ENCODE data around the gene TUBB1. TPM values are rescaled to one million over a fixed set of nuclear protein-coding genes. Genes with fewer than 3 reads are reported as not detected.
"Not testable (repeated sequence)": the region's sequence is repeated elsewhere in the genome, so short reads cannot be mapped to it uniquely, and the experiment has no call there.

Gene TUBB1
- total RNA-seq, 4 donors from 2014 or later = 0.17 TPM; not detected in 3

DNA sequence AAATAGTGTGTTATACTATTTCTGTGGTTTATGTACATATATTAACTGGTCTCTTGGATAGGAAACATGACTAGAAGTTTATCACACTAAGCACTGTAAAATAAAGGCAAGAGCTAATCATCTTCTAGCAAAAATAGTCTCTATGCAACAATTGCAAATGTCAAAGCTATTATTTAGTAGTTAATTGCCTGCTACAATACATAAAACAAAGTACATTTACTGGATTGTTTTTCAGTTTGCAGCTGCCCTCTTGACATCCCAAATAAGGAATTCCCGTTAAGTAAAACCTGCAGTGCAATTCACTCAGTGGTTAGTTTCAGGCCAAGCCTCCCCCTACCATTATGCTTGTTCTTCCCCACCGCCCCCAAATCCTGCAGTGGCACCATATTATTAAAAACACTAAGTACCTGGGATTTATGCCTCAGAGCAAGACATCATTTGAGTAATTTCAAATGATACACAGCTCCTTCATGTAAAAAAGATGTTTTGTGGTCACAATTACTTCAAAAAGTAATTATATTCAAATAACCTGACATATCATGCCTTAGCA, 14.5 kb downstream of the TUBB1 start:
- TF ChIP-seq, protein P1, sequence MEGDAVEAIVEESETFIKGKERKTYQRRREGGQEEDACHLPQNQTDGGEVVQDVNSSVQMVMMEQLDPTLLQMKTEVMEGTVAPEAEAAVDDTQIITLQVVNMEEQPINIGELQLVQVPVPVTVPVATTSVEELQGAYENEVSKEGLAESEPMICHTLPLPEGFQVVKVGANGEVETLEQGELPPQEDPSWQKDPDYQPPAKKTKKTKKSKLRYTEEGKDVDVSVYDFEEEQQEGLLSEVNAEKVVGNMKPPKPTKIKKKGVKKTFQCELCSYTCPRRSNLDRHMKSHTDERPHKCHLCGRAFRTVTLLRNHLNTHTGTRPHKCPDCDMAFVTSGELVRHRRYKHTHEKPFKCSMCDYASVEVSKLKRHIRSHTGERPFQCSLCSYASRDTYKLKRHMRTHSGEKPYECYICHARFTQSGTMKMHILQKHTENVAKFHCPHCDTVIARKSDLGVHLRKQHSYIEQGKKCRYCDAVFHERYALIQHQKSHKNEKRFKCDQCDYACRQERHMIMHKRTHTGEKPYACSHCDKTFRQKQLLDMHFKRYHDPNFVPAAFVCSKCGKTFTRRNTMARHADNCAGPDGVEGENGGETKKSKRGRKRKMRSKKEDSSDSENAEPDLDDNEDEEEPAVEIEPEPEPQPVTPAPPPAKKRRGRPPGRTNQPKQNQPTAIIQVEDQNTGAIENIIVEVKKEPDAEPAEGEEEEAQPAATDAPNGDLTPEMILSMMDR (IDR thresholded peaks at IDR 0.05) = no peak
- no peak for TF ChIP-seq POLR2AphosphoS5 (IDR thresholded peaks at IDR 0.05)
- TF ChIP-seq EP300 (IDR thresholded peaks at IDR 0.05) = no peak
- H3K9me3 ChIP-seq = no peaks in the 10 kb centered on the region
- no peaks in the 10 kb centered on the region for H3K27me3 ChIP-seq
- no peak overlapping the region for H3K27ac ChIP-seq
- no peak for DNase-seq (ENCODE audit: low spot score in 2 of 2)
- no peak overlapping the region for H3K4me3 ChIP-seq
- H3K36me3 ChIP-seq = peaks cover 54% of the 10 kb centered on the region
- H3K4me1 ChIP-seq = peaks cover 36% of the 10 kb centered on the region
- WGBS = 95% methylated on average over 2 of the region's 2 CpGs

DNA sequence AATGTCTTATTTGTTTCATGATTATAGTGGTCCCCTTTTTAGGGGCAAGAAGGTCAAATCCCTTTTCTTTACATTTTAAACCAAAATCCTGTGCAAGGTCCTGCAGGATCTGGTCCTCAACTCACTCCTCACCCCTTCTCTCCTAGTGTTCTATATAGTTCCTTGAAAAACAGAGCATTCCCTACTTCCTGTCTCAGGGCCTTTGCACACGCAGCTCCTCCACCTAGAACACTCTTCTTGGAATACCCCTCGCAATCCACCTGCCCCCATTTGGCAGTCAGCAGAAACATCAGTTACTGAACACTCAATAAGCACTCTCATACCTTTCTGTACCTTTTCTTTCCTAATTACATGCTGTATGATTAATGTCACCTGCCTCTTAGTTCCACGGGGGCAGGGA, 16.2 kb downstream of the TUBB1 start:
- WGBS = 98% methylated on average over 3 of the region's 3 CpGs
- no peak for DNase-seq (ENCODE audit: low spot score in 2 of 2)
- peaks cover 38% of the 10 kb centered on the region for H3K36me3 ChIP-seq
- no peak overlapping the region for H3K27ac ChIP-seq
- H3K4me1 ChIP-seq = peaks cover 31% of the 10 kb centered on the region
- H3K4me3 ChIP-seq = no peak overlapping the region
- no peaks in the 10 kb centered on the region for H3K27me3 ChIP-seq
- no peaks in the 10 kb centered on the region for H3K9me3 ChIP-seq
- TF ChIP-seq, protein P1 (IDR thresholded peaks at IDR 0.05) = no peak
- TF ChIP-seq EP300 (IDR thresholded peaks at IDR 0.05) (no peak), POLR2AphosphoS5 (IDR thresholded peaks at IDR 0.05) (no peak), POLR2A (IDR thresholded peaks at IDR 0.05) (no peak)

DNA sequence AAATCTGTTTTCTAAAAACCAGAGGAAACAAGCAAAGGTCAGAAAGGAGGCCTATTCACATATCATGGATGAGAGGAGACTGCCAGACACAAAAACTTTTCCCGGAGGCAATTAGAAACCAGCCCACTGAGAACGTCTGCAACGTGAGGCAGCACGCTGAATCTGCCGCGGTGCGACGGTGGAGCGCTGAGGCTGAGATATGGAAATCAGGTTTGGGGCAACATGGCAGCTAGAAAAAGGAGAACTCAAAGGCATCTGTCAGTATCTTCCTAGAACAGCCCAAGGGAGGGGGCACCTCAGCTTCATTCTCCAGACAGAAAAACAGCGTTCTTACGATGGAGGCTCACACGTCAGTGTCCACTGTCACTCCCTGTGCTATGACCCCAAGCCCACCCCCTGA, 18.2 kb downstream of the TUBB1 start:
- Histone ChIP-seq H3K27ac (no peak overlapping the region), H3K27me3 (no peaks in the 10 kb centered on the region), H3K4me3 (no peak overlapping the region), H3K4me1 (peaks cover 36% of the 10 kb centered on the region), H3K36me3 (peaks cover 38% of the 10 kb centered on the region), H3K9me3 (no peaks in the 10 kb centered on the region)
- TF ChIP-seq, protein P1 (IDR thresholded peaks at IDR 0.05) = no peak
- no peak for TF ChIP-seq EP300 (IDR thresholded peaks at IDR 0.05)
- TF ChIP-seq POLR2AphosphoS5 (IDR thresholded peaks at IDR 0.05) = no peak
- TF ChIP-seq POLR2A (IDR thresholded peaks at IDR 0.05) = no peak
- WGBS = 93% methylated on average over 12 of the region's 12 CpGs
- DNase-seq (ENCODE audit: low spot score in 2 of 2) = no peak

DNA sequence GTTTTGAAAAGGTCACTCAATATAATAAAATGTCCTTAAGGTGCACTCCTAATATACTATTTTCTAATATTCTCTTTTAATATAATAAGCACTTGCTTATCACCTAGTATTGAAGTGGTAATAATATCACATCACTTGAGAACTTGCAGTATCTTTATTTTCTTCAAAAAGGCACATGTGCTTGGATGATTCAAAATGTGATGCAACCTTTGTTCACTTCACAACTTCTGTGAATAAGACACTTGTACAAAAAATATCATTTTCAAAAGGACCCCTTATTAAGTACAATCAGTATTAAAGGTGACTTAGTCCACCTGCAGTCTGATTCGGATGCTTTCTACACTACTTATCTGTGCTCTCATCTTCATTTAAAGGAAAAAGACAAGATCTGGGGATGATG, 20.0 kb downstream of the TUBB1 start:
- H3K27me3 ChIP-seq = no peaks in the 10 kb centered on the region
- no peaks in the 10 kb centered on the region for H3K9me3 ChIP-seq
- no peak for TF ChIP-seq POLR2AphosphoS5 (IDR thresholded peaks at IDR 0.05)
- no peak for TF ChIP-seq POLR2A (IDR thresholded peaks at IDR 0.05)
- TF ChIP-seq EP300 (IDR thresholded peaks at IDR 0.05) = no peak
- TF ChIP-seq, protein P1 (IDR thresholded peaks at IDR 0.05) = no peak
- H3K4me1 ChIP-seq = peaks cover 39% of the 10 kb centered on the region
- no peak overlapping the region for H3K4me3 ChIP-seq
- H3K27ac ChIP-seq = no peak overlapping the region
- no peak for DNase-seq (ENCODE audit: low spot score in 2 of 2)
- H3K36me3 ChIP-seq = peaks cover 38% of the 10 kb centered on the region
- WGBS = 59% methylated on average over 1 of the region's 1 CpG

DNA sequence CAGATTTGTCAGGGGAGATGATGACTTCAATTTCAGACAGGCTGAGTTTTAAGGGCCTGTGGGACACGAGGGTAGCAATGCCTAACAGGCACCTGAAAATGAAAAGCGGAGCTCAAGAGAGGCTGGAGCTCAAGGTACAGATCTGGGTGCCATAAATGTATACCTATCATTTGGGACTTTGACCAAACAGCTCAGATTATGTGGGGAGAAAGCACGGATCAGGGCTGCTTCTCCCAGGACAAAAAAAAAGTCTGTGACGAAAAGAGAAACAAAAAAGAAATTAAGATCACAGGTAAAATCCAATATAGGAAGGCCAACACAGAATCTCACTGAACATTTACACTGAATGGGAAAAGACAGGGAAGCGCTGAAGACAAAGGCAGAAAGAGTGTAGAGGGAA, 21.4 kb downstream of the TUBB1 start:
- Histone ChIP-seq H3K4me3 (no peak overlapping the region), H3K9me3 (no peaks in the 10 kb centered on the region), H3K36me3 (peaks cover 27% of the 10 kb centered on the region), H3K27me3 (no peaks in the 10 kb centered on the region), H3K4me1 (peaks cover 39% of the 10 kb centered on the region), H3K27ac (no peak overlapping the region)
- DNase-seq (ENCODE audit: low spot score in 2 of 2) = no peak
- TF ChIP-seq, protein P1 (IDR thresholded peaks at IDR 0.05) = no peak
- no peak for TF ChIP-seq POLR2A (IDR thresholded peaks at IDR 0.05)
- no peak for TF ChIP-seq EP300 (IDR thresholded peaks at IDR 0.05)
- TF ChIP-seq POLR2AphosphoS5 (IDR thresholded peaks at IDR 0.05) = no peak
- WGBS = 87% methylated on average over 5 of the region's 5 CpGs

DNA sequence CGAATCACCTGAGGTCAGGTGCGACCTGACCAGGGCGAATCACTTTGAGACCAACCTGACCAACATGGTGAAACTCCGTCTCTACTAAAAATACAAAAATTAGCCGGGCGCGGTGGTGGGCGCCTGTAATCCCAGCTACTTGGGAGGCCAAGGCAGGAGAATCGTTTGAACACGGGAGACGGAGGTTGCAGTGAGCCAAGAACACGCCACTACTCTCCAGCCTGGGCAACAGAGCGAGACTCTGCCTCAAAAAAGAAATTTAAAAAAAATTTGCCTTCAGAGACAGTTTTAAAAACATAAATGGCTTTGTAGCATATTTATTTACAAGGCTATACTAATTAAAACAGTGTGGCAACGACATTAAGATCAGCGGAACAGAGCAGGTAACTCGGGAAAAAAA, 22.3 kb downstream of the TUBB1 start:
- not testable (repeated sequence) for H3K27me3 ChIP-seq; H3K9me3 ChIP-seq; H3K27ac ChIP-seq; DNase-seq (ENCODE audit: low spot score in 2 of 2)
- H3K4me3 ChIP-seq = peak overlapping the region; percentile 88
- 87% methylated on average over 16 of the region's 16 CpGs for WGBS
- peaks cover 39% of the 10 kb centered on the region for H3K4me1 ChIP-seq
- peaks cover 19% of the 10 kb centered on the region for H3K36me3 ChIP-seq

Data from suprapubic skin (tissue), 4 donors.